ENCODE data around the gene PIWIL4. TPM values are rescaled to one million over a fixed set of nuclear protein-coding genes. Genes with fewer than 3 reads are reported as not detected.
"Not testable (repeated sequence)": the region's sequence is repeated elsewhere in the genome, so short reads cannot be mapped to it uniquely, and the experiment has no call there.

PIWIL4 gene
- total RNA-seq, 8 experiments from 2014 or later: 0.43 to 4.5 (median 0.76) TPM

DNA sequence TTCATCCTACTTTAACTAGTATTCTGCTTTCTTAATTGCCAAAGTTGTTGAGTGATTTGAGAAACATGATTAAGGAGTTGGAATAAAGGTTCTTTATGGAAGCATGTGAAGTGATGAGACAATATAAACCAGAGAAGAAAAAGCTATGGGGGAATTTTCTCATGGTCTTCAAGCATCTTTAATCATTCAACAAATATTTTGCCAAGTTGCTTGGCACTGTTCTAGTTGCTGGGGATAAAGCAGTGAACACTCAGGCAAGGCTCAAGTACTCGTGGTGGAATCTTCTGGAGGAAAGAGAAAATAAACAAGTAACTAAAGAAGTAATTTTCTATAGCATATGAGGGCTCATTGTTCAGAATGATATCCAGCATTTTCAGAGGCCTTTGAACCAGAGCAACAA lies 9.2 kb upstream of the PIWIL4 start:
- Histone ChIP-seq H3K4me1 (replicated peaks in 1 of 2) (no peaks in the 10 kb centered on the region), H3K27ac (no peak overlapping the region), H3K4me3 (no peak overlapping the region)
- in situ Hi-C loops (cut with MboI; ENCODE audit: low pct_unique_long_range_greater_than_20kb in 2 of 9, low sequenced_read_pairs in 9 of 9, unreplicated experiment in 9 of 9): no loop called here
- WGBS, 10 experiments: 8 to 56% (median 33%) methylated on average over 1 of the region's 1 CpG; no CpG with 5 or more reads in 3 of the 10 experiments
- ATAC-seq (replicated peaks in 6 of 8): no peak

DNA sequence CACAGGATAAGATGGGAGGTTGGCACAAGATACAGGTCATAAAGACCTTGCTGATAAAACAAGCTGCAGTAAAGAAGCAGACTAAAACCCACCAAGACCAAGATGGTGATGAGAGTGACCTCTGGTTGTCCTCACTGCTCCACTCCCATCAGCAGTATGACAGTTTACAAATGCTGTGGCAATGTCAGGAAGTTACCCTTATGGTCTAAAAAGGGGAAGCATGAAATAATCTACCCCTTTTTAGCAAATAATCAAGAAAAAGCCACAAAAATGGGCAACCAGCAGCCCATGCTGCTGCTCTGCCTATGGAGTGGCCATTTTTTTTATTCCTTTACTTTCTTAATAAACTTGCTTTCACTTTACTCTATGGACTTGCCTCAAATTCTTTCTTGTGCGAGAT lies 8.7 kb upstream of the PIWIL4 start:
- Histone ChIP-seq H3K27ac (no peak overlapping the region), H3K4me1 (replicated peaks in 1 of 2) (no peaks in the 10 kb centered on the region), H3K4me3 (no peak overlapping the region)
- 78 to 100% (median 100%) methylated on average over 1 of the region's 1 CpG; no CpG with 5 or more reads in 4 of the 10 experiments for WGBS, 10 experiments
- ATAC-seq (replicated peaks in 6 of 8): no peak
- in situ Hi-C loops (cut with MboI; ENCODE audit: low pct_unique_long_range_greater_than_20kb in 2 of 9, low sequenced_read_pairs in 9 of 9, unreplicated experiment in 9 of 9): no loop called here

DNA sequence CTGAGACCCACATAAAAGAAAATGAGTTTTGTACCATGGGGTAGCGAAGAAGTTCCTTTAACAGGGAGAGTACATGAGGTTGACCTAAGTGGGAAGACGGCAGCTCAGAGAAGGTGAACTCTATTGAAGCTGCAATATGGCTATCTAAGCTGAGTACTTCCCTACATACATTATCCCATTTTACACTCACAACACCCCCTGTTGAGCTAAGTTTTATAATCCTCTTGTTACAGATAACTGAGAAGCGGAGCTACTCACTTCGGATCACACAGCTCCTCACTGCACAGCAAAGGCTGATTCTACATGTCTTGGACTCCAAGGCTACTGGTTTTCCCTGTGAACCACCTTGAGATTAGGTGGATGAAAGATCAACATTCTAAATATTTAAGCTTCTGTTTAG lies 8.2 kb upstream of the PIWIL4 start:
- WGBS, 10 experiments: 83 to 100% (median 94%) methylated on average over 1 to 4 of the region's 4 CpGs; no CpG with 5 or more reads in 1 of the 10 experiments
- no peak for ATAC-seq (replicated peaks in 6 of 8)
- in situ Hi-C loops (cut with MboI; ENCODE audit: low pct_unique_long_range_greater_than_20kb in 2 of 9, low sequenced_read_pairs in 9 of 9, unreplicated experiment in 9 of 9): no loop called here
- Histone ChIP-seq H3K4me3 (no peak overlapping the region), H3K27ac (no peak overlapping the region), H3K4me1 (replicated peaks in 1 of 2) (no peaks in the 10 kb centered on the region)

DNA sequence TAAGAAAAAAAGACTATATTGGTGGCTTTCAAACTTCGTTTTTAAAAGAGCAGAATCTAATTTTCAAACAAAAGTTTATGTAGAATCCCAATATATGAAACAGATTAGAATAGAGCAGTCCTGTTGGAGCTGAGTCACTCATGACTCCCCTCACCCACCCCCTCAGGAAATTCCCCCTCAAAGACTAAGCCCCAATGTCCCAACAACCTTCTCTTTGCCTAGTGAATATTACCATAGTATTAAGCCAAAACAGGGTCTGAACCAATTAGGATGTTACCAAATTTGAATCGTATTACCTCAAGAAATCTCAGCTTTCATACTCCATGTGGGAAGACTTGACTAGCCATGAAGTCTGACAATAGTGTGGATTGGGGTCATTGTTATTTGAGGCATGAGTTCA lies 7.8 kb upstream of the PIWIL4 start:
- 33 to 71% (median 63%) methylated on average over 1 to 2 of the region's 2 CpGs; no CpG with 5 or more reads in 3 of the 10 experiments for WGBS, 10 experiments
- in situ Hi-C loops (cut with MboI; ENCODE audit: low pct_unique_long_range_greater_than_20kb in 2 of 9, low sequenced_read_pairs in 9 of 9, unreplicated experiment in 9 of 9): no loop called here
- Histone ChIP-seq H3K4me1 (replicated peaks in 1 of 2) (no peaks in the 10 kb centered on the region), H3K27ac (no peak overlapping the region), H3K4me3 (no peak overlapping the region)
- ATAC-seq (replicated peaks in 6 of 8): no peak

DNA sequence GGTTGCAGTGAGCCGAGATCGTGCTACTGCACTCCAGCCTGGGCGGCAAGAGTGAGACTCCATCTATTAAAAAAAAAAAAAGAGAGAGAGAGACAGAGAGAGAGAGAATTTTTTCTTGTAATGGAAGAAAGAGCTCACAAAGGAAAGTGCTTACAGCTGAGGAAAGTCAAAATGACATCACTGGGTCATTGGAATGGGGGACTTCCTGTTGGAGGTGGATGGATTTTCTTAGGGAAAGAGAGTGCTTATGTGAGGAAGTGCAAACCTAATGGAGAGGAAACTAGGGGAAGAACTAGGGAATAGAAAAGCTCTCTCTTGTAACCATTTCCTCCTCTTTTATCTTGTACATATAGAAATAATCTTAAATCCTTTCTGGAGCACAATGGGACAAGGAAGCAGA lies 6.3 kb upstream of the PIWIL4 start:
- H3K27ac ChIP-seq: no peak overlapping the region
- no peak for ATAC-seq (replicated peaks in 6 of 8)
- H3K4me3 ChIP-seq: no peak overlapping the region
- 93 to 100% methylated on average over 3 of the region's 3 CpGs; no CpG with 5 or more reads in 8 of the 10 experiments for WGBS, 10 experiments
- H3K4me1 ChIP-seq (replicated peaks in 1 of 2): no peaks in the 10 kb centered on the region
- in situ Hi-C loops (cut with MboI; ENCODE audit: low pct_unique_long_range_greater_than_20kb in 2 of 9, low sequenced_read_pairs in 9 of 9, unreplicated experiment in 9 of 9): no loop called here

DNA sequence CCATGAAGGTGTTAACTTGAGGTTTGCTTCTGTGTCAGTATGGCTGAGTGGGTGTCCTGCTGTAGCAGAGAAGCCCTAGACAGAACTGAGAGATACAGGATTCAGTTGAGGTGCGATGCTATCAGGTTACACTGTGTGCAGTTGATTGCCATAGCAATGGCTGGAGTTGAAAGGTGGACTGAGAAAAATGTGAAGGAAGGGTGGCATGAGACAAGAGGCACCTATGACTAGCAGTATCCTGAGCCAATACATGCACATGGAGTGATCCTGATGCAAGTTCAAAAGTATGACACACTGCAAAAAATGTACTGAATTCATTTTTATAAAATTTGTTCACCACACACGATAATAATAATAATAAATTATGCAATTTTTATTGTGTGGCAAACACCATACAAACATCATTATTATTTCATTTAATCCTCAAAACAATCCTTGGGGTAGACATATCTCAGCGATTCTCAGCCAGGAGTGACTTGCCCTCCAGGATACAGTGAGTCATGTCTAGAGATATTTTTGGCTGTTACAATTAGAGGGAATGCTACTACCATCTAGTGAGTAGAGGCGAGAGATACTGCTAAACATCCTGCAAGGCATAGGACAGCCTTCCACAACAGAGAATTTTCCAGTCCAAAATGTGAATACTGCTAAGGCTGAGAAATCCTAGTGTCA lies 3.9 kb upstream of the PIWIL4 start:
- Histone ChIP-seq H3K27ac (no peak overlapping the region), H3K4me3 (no peak overlapping the region), H3K4me1 (replicated peaks in 1 of 2) (no peaks in the 10 kb centered on the region)
- peak in 3 of 8 experiments; percentile 63 to 99 (median 99) for ATAC-seq (replicated peaks in 6 of 8)
- 6 to 100% (median 77%) methylated on average over 1 to 4 of the region's 4 CpGs for WGBS, 10 experiments
- in situ Hi-C loops (cut with MboI; ENCODE audit: low pct_unique_long_range_greater_than_20kb in 2 of 9, low sequenced_read_pairs in 9 of 9, unreplicated experiment in 9 of 9): no loop called here

DNA sequence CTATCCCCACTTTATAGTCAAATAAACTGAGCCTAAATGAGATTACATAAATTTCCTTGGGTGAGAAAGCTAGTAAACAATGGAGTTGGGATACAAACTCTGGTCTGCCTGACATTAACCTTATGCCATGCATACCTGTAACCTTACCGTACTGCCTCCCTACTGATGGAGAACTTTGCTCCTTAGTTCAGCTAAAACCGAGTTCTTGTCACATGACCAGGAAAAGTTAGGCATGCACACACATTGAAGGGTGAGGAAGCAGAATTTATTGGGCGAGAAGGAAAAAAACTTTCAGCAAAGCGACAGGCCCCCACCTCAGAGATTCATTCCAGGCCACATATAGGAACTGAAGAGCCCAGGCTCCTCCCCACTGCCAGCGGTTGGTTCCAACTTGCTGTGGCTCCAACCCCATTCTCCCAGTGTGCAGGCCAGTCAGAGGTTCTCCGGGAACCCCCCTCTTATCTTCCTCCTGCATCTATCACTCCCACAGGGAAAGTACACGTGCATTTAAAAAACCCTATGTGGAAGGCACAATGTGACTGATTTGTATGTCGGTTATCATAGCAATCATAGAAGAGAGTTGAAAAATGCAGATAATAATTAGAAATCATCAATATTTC lies 3.2 kb upstream of the PIWIL4 start:
- WGBS, 10 experiments: 0 to 90% (median 78%) methylated on average over 1 to 8 of the region's 8 CpGs
- ATAC-seq (replicated peaks in 6 of 8): no peak
- H3K4me3 ChIP-seq: no peak overlapping the region
- in situ Hi-C loops (cut with MboI; ENCODE audit: low pct_unique_long_range_greater_than_20kb in 2 of 9, low sequenced_read_pairs in 9 of 9, unreplicated experiment in 9 of 9): no loop called here
- no peak overlapping the region for H3K27ac ChIP-seq
- no peaks in the 10 kb centered on the region for H3K4me1 ChIP-seq (replicated peaks in 1 of 2)

DNA sequence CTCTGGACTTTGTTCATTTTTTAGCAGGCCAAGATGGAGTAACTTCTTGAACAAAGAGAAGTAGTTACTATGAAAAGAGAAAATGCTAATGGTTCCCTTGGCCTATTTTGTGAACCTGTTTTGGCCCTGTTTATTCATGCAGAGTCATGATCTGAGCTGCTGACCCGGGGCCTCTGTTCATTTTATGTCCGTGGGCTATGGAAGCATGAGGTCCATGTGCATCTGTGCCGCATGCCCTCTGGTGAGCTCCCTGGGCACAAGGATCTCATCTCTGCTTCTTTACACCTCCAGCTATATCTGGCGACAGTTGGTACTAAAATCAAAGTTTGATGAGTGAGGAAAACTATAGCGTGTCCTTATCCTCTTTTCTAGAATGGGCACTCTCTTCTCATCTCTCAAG lies 1.0 kb downstream of the PIWIL4 start:
- H3K27ac ChIP-seq: no peak overlapping the region
- no peak overlapping the region for H3K4me3 ChIP-seq
- in situ Hi-C loops (cut with MboI; ENCODE audit: low pct_unique_long_range_greater_than_20kb in 2 of 9, low sequenced_read_pairs in 9 of 9, unreplicated experiment in 9 of 9): no loop called here
- no peak for ATAC-seq (replicated peaks in 6 of 8)
- no peaks in the 10 kb centered on the region for H3K4me1 ChIP-seq (replicated peaks in 1 of 2)
- 60 to 100% (median 93%) methylated on average over 1 to 5 of the region's 5 CpGs for WGBS, 10 experiments

DNA sequence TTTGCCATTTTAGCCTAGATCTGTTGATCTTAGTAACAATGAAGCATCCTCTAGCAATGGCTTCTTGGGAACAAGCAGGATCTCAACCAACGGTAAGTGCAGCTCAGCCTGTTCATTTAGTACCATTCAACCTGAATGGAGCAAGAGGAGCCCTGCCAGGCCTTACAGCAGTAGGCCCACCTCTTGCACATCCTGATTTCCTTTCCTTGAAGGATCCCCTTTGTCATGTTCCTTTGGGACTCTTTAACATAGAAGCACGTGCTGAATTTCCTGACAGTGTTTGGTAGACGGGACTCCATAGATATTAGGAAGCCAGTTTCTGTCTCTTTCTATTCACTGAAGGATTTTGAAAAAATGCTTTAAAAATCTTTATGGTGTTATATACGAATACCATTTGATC lies 1.5 kb downstream of the PIWIL4 start:
- H3K27ac ChIP-seq: no peak overlapping the region
- 77 to 100% (median 94%) methylated on average over 1 to 4 of the region's 4 CpGs for WGBS, 10 experiments
- no peak for ATAC-seq (replicated peaks in 6 of 8)
- in situ Hi-C loops (cut with MboI; ENCODE audit: low pct_unique_long_range_greater_than_20kb in 2 of 9, low sequenced_read_pairs in 9 of 9, unreplicated experiment in 9 of 9): no loop called here
- H3K4me3 ChIP-seq: no peak overlapping the region
- H3K4me1 ChIP-seq (replicated peaks in 1 of 2): no peaks in the 10 kb centered on the region

DNA sequence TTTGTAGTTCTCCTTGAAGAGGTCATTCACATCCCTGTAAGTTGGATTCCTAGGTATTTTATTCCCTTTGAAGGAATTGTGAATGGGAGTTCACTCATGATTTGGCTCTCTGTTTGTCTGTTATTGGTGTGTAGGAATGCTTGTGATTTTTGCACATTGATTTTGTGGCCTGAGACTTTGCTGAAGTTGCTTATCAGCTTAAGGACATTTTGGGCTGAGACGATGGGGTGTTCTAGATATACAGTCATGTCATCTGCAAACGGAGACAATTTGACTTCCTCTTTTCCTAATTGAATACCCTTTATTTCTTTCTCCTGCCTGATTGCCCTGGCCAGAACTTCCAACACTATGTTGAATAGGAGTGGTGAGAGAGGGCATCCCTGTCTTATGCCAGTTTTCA lies 5.8 kb downstream of the PIWIL4 start:
- WGBS, 10 experiments: 83% methylated on average over 1 of the region's 2 CpGs; no CpG with 5 or more reads in 9 of the 10 experiments
- in situ Hi-C loops (cut with MboI; ENCODE audit: low pct_unique_long_range_greater_than_20kb in 2 of 9, low sequenced_read_pairs in 9 of 9, unreplicated experiment in 9 of 9); H3K27ac ChIP-seq; H3K4me3 ChIP-seq; H3K4me1 ChIP-seq (replicated peaks in 1 of 2); ATAC-seq (replicated peaks in 6 of 8): not testable (repeated sequence)

DNA sequence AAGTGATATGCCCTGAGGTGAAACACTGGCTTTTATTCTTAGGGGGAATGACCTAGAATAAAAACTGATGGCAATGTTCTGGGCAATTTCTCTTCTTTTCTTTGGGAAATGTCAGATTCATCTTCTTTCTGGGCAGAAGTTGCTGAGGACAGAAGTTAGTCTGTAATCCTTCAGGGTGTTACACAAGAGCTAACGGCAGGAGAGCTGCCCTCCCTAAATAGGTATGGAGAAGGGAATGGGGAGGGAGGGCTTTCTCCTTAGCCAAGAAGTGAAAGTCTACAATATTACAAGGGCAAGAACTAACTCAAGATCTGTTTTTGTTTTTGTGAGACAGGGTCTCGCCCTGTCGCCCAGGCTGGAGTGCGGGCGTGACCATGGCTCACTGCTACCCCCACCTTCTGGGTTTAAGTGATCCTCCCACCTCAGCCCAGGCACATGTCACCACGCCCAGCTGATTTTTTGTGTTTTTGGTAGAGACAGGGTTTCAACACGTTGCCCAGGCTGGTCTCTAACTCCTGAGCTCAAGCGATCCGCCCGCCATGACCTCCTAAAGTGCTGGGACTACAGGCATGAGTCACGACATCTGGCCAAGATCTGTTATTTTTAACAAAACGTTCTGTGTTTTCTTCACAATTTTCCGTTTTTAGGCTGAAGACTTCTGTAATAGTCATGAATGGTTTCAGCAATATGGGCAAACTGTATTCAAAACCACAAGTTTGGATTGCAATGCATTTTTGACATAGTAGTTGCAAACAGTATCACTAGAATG lies 7.2 kb downstream of the PIWIL4 start:
- no peak overlapping the region for H3K4me3 ChIP-seq
- no peaks in the 10 kb centered on the region for H3K4me1 ChIP-seq (replicated peaks in 1 of 2)
- in situ Hi-C loops (cut with MboI; ENCODE audit: low pct_unique_long_range_greater_than_20kb in 2 of 9, low sequenced_read_pairs in 9 of 9, unreplicated experiment in 9 of 9): no loop called here
- H3K27ac ChIP-seq: no peak overlapping the region
- 5 to 85% (median 59%) methylated on average over 3 to 13 of the region's 13 CpGs; no CpG with 5 or more reads in 2 of the 10 experiments for WGBS, 10 experiments
- ATAC-seq (replicated peaks in 6 of 8): peak in 2 of 8 experiments; percentile 94 to 95

DNA sequence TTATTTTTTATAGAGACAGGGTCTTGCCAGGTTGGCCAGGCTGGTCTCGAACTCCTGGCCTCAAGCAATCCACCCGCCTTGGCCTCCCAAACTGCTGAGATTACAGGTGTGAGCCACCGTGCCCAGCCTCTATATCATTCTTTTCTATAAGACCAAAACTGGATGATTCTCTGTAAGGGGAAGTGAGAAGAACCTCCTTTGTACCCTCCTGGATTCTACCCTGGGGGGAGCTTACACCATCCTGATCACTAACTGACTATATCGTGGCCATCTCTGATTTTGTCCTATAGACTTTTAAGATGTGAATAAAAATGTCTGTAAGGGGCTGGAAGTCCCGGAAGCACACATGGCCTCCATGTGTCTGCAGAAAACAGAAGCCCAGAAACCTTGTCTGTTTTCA lies 9.1 kb downstream of the PIWIL4 start:
- ATAC-seq (replicated peaks in 6 of 8): no peak
- no peak overlapping the region for H3K4me3 ChIP-seq
- no peak overlapping the region for H3K27ac ChIP-seq
- in situ Hi-C loops (cut with MboI; ENCODE audit: low pct_unique_long_range_greater_than_20kb in 2 of 9, low sequenced_read_pairs in 9 of 9, unreplicated experiment in 9 of 9): no loop called here
- WGBS, 10 experiments: 40 to 100% (median 80%) methylated on average over 1 to 3 of the region's 5 CpGs
- no peaks in the 10 kb centered on the region for H3K4me1 ChIP-seq (replicated peaks in 1 of 2)

DNA sequence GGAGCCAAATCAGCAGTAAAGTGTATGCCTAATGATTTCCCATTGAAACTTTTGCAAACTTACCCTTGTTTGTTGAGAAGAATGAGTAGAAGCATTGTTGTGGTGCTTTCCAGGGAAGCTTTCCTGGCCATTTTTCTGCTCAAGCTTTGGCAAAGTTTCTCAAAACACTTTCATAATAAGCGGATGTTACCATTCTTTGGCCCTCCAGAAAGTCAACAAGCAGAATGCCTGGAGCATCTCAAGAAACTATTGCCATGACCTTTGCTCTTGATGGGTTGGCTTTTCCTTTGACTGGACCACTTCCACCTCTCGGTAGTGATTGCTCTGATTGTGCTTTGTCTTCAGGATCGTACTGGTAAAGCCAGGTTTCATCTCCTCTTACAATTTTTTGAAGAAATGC lies 10.7 kb downstream of the PIWIL4 start:
- no peak for ATAC-seq (replicated peaks in 6 of 8)
- H3K4me1 ChIP-seq (replicated peaks in 1 of 2): no peaks in the 10 kb centered on the region
- in situ Hi-C loops (cut with MboI; ENCODE audit: low pct_unique_long_range_greater_than_20kb in 2 of 9, low sequenced_read_pairs in 9 of 9, unreplicated experiment in 9 of 9): no loop called here
- H3K27ac ChIP-seq: no peak overlapping the region
- H3K4me3 ChIP-seq: no peak overlapping the region
- WGBS, 10 experiments: 50 to 92% (median 80%) methylated on average over 1 to 3 of the region's 3 CpGs; no CpG with 5 or more reads in 1 of the 10 experiments

Measured in motor neuron (in vitro differentiated cells).